HEK293 (cell line): ENCODE results near the gene TMOD1.

ENCODE experiments used
- CTCF ChIA-PET: fragments of 350-600 bp; formaldehyde crosslinking; extraction: SDS; loops from one replicate; lab custom pipeline; 2021; ENCODE audit warnings: antibody characterized with exemption; lab: Yijun Ruan, JAX
- POLR2A ChIA-PET: fragments of 300-600 bp; formaldehyde crosslinking; extraction: SDS; loops from one replicate; lab custom pipeline; 2020; ENCODE audit warnings: antibody characterized with exemption, inconsistent platforms; lab: Yijun Ruan, JAX
- H3K27ac ChIP-seq: fragments of 200-500 bp; sonication (Bioruptor generic); 2 replicates; pipeline ENCODE4 v1.5.1; 2014; ENCODE audit warnings: low read depth, low read length, control low read depth, inconsistent platforms; ENCODE audit errors: extremely low read depth
- H3K36me3 ChIP-seq, 2 experiments: fragments of 200-500 bp in 1 of 2; sonication (Bioruptor generic) in 1 of 2; 1 replicate in 1 of 2; 2 replicates in 1 of 2; pipeline ENCODE4 v1.5.1; 2014 to 2017; ENCODE audit warnings: inconsistent platforms in 2 of 2, low read length in 2 of 2; ENCODE audit not compliant: control insufficient read depth in 2 of 2, insufficient read depth in 1 of 2
- H3K4me1 ChIP-seq: fragments of 200-500 bp; sonication (Bioruptor generic); 2 replicates; pipeline ENCODE4 v1.5.1; 2014; ENCODE audit warnings: mild to moderate bottlenecking, low read length, inconsistent platforms; ENCODE audit not compliant: control insufficient read depth, insufficient read depth
- H3K4me3 ChIP-seq: 2 replicates; pipeline ENCODE4 v1.5.1; 2011; ENCODE audit warnings: low read depth, mild to moderate bottlenecking, control low read depth, low read length, moderate library complexity
- H3K9me3 ChIP-seq: fragments of 200-500 bp; sonication (Bioruptor generic); 2 replicates; pipeline ENCODE4 v1.5.1; 2014; ENCODE audit warnings: low read depth, low read length, inconsistent platforms; ENCODE audit not compliant: control insufficient read depth, insufficient read depth
- KLF17 ChIP-seq: fragments of 450-650 bp; formaldehyde crosslinking; IDR thresholded peaks from 2 replicates; pipeline ENCODE4 v1.5.1; 2016; ENCODE audit warnings: missing biosample characterization, missing genetic modification characterization
- SCRT1 ChIP-seq: fragments of 450-650 bp; formaldehyde crosslinking; IDR thresholded peaks from 2 replicates; pipeline ENCODE4 v1.5.1; 2016; ENCODE audit warnings: missing biosample characterization, missing genetic modification characterization, borderline replicate concordance
- ZBTB17 ChIP-seq: fragments of 450-650 bp; formaldehyde crosslinking; IDR thresholded peaks from 2 replicates; pipeline ENCODE4 v1.5.1; 2016; ENCODE audit warnings: missing biosample characterization, missing genetic modification characterization
- ZFP37 ChIP-seq: fragments of 450-650 bp; formaldehyde crosslinking; IDR thresholded peaks from 2 replicates; pipeline ENCODE4 v1.5.1; 2016; ENCODE audit warnings: missing biosample characterization, missing genetic modification characterization
- ZNF112 ChIP-seq: fragments of 450-650 bp; formaldehyde crosslinking; IDR thresholded peaks from 2 replicates; pipeline ENCODE4 v1.5.0; 2017; ENCODE audit warnings: missing biosample characterization, missing genetic modification characterization
- ZNF266 ChIP-seq: fragments of 450-650 bp; formaldehyde crosslinking; IDR thresholded peaks from 2 replicates; pipeline ENCODE4 v1.5.1; 2016; ENCODE audit warnings: missing biosample characterization, missing genetic modification characterization, low read depth
- ZNF280D ChIP-seq: fragments of 450-650 bp; formaldehyde crosslinking; IDR thresholded peaks from 2 replicates; pipeline ENCODE4 v1.5.1; 2016; ENCODE audit warnings: missing biosample characterization, missing genetic modification characterization
- ZNF324 ChIP-seq: fragments of 450-650 bp; formaldehyde crosslinking; IDR thresholded peaks from 2 replicates; pipeline ENCODE4 v1.5.1; 2016; ENCODE audit warnings: missing biosample characterization, missing genetic modification characterization
- ZNF335 ChIP-seq: fragments of 450-650 bp; formaldehyde crosslinking; conservative IDR thresholded peaks from 2 replicates; pipeline ENCODE4 v1.5.1; 2016; ENCODE audit warnings: missing biosample characterization, missing genetic modification characterization
- ZNF362 ChIP-seq: fragments of 450-650 bp; formaldehyde crosslinking; IDR thresholded peaks from 2 replicates; pipeline ENCODE4 v1.5.1; 2016; ENCODE audit warnings: missing biosample characterization, missing genetic modification characterization
- ZNF398 ChIP-seq: fragments of 450-650 bp; formaldehyde crosslinking; IDR thresholded peaks from 2 replicates; pipeline ENCODE4 v1.5.1; 2017; ENCODE audit warnings: missing biosample characterization, missing genetic modification characterization
- ZNF530 ChIP-seq: fragments of 450-650 bp; formaldehyde crosslinking; IDR thresholded peaks from 2 replicates; pipeline ENCODE4 v1.5.1; 2016; ENCODE audit warnings: low read depth, missing biosample characterization, missing genetic modification characterization
- ZNF623 ChIP-seq: fragments of 450-650 bp; formaldehyde crosslinking; IDR thresholded peaks from 2 replicates; pipeline ENCODE4 v1.5.1; 2016; ENCODE audit warnings: missing biosample characterization, missing genetic modification characterization
- ZNF639 ChIP-seq: fragments of 450-650 bp; formaldehyde crosslinking; IDR thresholded peaks from 2 replicates; pipeline ENCODE4 v1.5.1; 2016; ENCODE audit warnings: missing biosample characterization, missing genetic modification characterization
- ZSCAN18 ChIP-seq: fragments of 450-650 bp; formaldehyde crosslinking; IDR thresholded peaks from 2 replicates; pipeline ENCODE4 v1.5.1; 2016; ENCODE audit warnings: missing biosample characterization, missing genetic modification characterization

The TMOD1 gene

GRCh38 chr9:97629156-97629555 is 127.7 kb downstream of the TMOD1 start:
- H3K4me1 ChIP-seq: no peaks in the 10 kb centered on the region
- H3K36me3 ChIP-seq: peaks cover 8 to 24% of the 10 kb centered on the region in 2 experiments; a peak in 2 of 3 replicates
- TF ChIP-seq ZNF530 (tag by site-specific recombination) (no peak), ZNF280D (tag by site-specific recombination) (no peak), ZNF112 (tag by site-specific recombination) (no peak), ZNF639 (tag by site-specific recombination) (no peak), ZSCAN18 (tag by site-specific recombination) (no peak), ZNF335 (tag by site-specific recombination) (no peak), ZNF623 (tag by site-specific recombination) (no peak), KLF17 (tag by site-specific recombination) (no peak), ZNF266 (no peak)
- POLR2A ChIA-PET: no interaction called here
- H3K27ac ChIP-seq: no peak overlapping the region
- CTCF ChIA-PET: interaction anchor here (0.6 to 3.1 kb wide), 5 partner anchors 14 to 234 kb away, joined by 3 to 20 read pairs (median 11); no protein-coding TSS in a partner anchor
- H3K9me3 ChIP-seq: no peaks in the 10 kb centered on the region
- H3K4me3 ChIP-seq: no peak overlapping the region

- ChIA-PET POLR2A (no interaction called here), CTCF (interaction anchor here (0.6 to 3.7 kb wide), 4 partner anchors 14 to 684 kb away, joined by 3 to 28 read pairs (median 6); no protein-coding TSS in a partner anchor)
- no peak overlapping the region for H3K27ac ChIP-seq
- H3K4me3 ChIP-seq: no peak overlapping the region
- TF ChIP-seq ZFP37 (tag by site-specific recombination) (no peak), ZNF398 (tag by site-specific recombination) (no peak), ZBTB17 (tag by site-specific recombination) (no peak), ZNF324 (tag by site-specific recombination) (no peak), ZNF362 (tag by site-specific recombination) (no peak), ZNF530 (tag by site-specific recombination) (no peak), SCRT1 (tag by site-specific recombination) (no peak)
- TF ChIP-seq, all 188 proteins: peak for 0
- no peaks in the 10 kb centered on the region for H3K9me3 ChIP-seq
- no peaks in the 10 kb centered on the region for H3K4me1 ChIP-seq
- H3K36me3 ChIP-seq: peaks cover 3 to 9% of the 10 kb centered on the region in 2 experiments; a peak in 2 of 3 replicates
Measured at GRCh38 chr9:97630591-97630990, 129.1 kb downstream of the TMOD1 start.
